ENCODE results near the gene NIPBL.

GRCh38 chr5:36982146-36982545 is 105.6 kb downstream of the NIPBL start:
- TF ChIP-seq CTCF (IDR thresholded peaks at IDR 0.05) (no peak), POLR2A (IDR thresholded peaks at IDR 0.05) (no peak), POLR2AphosphoS5 (IDR thresholded peaks at IDR 0.05) (no peak)
